ENCODE measurements around the gene MACROH2A1.

DNA sequence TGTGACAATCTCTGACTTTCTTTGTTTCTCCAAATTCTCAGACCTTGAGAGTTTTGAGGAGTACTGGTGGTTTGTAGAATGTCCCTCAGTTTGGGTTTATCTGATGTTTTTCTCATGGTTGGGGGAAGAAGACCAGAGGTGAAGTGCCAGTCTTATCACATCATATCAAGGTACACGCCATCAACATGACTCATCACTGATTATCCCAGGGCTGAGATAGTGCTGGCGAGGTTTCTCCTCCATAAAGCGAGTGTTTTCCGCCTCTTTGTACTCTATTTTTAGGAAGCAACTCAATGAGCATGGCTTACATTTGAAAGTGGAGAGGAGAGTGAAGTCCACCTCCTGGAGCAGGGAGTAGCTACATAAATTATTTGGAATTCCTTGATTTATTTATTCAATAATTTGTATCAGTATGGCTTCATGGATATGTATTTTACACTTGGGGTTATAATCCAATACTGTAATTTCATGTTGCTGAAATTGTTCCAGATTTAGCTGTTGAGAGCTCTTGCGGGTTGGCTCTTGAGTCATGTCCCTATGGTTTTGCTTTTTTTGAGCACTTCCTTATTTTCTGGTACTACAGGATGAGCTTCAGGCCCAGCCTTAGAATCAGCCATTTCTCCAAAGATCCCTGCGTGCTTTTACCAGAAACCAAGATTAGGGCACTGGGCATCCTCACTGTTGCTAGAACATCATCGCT lies 24.3 kb upstream of the MACROH2A1 start:
- TF ChIP-seq POLR2A (IDR thresholded peaks at IDR 0.05; ENCODE audit: low read length): no peak
- no peak for TF ChIP-seq CEBPB (IDR thresholded peaks at IDR 0.05)
- no peak for TF ChIP-seq CHD4 (IDR thresholded peaks at IDR 0.05; ENCODE audit: borderline replicate concordance)
- no peak for TF ChIP-seq JUNB (IDR thresholded peaks at IDR 0.05)
- TF ChIP-seq RAD21 (conservative IDR thresholded peaks at IDR 0.05 in 1 of 2, IDR thresholded peaks at IDR 0.05 in 1 of 2): no peak
- TF ChIP-seq EP300 (IDR thresholded peaks at IDR 0.05): no peak
- TF ChIP-seq RCOR1 (IDR thresholded peaks at IDR 0.05; ENCODE audit: low read depth, low read length): no peak
- TF ChIP-seq, protein P1, sequence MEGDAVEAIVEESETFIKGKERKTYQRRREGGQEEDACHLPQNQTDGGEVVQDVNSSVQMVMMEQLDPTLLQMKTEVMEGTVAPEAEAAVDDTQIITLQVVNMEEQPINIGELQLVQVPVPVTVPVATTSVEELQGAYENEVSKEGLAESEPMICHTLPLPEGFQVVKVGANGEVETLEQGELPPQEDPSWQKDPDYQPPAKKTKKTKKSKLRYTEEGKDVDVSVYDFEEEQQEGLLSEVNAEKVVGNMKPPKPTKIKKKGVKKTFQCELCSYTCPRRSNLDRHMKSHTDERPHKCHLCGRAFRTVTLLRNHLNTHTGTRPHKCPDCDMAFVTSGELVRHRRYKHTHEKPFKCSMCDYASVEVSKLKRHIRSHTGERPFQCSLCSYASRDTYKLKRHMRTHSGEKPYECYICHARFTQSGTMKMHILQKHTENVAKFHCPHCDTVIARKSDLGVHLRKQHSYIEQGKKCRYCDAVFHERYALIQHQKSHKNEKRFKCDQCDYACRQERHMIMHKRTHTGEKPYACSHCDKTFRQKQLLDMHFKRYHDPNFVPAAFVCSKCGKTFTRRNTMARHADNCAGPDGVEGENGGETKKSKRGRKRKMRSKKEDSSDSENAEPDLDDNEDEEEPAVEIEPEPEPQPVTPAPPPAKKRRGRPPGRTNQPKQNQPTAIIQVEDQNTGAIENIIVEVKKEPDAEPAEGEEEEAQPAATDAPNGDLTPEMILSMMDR (IDR thresholded peaks at IDR 0.05): no peak
- no peak for TF ChIP-seq TP53 (CRISPR knock-in tag; IDR thresholded peaks at IDR 0.05)
- no peak for TF ChIP-seq RFX5 (IDR thresholded peaks at IDR 0.05)
- TF ChIP-seq, protein P2, sequence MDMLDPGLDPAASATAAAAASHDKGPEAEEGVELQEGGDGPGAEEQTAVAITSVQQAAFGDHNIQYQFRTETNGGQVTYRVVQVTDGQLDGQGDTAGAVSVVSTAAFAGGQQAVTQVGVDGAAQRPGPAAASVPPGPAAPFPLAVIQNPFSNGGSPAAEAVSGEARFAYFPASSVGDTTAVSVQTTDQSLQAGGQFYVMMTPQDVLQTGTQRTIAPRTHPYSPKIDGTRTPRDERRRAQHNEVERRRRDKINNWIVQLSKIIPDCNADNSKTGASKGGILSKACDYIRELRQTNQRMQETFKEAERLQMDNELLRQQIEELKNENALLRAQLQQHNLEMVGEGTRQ (IDR thresholded peaks at IDR 0.05): no peak
- no peak for TF ChIP-seq RNF2 (IDR thresholded peaks at IDR 0.05; ENCODE audit: borderline replicate concordance, low read depth)
- no peak for TF ChIP-seq POLR2AphosphoS2 (conservative IDR thresholded peaks at IDR 0.05; ENCODE audit: low read length)
